Neural progenitor cell (in vitro differentiated cells): ENCODE measurements around the gene COMMD3.

ENCODE experiments used
- EZH2 ChIP-seq: fragments of 200-600 bp; sonication (generic); IDR thresholded peaks from 2 replicates; pipeline ENCODE4 v1.6.1; 2017; ENCODE audit warnings: antibody characterized with exemption, mild to moderate bottlenecking, moderate library complexity
- TF ChIP-seq, protein P1 (sequence below): fragments of 200-600 bp; sonication (generic); IDR thresholded peaks from 2 replicates; pipeline ENCODE4 v1.5.1; 2017; ENCODE audit warnings: antibody characterized with exemption, mild to moderate bottlenecking

DNA sequence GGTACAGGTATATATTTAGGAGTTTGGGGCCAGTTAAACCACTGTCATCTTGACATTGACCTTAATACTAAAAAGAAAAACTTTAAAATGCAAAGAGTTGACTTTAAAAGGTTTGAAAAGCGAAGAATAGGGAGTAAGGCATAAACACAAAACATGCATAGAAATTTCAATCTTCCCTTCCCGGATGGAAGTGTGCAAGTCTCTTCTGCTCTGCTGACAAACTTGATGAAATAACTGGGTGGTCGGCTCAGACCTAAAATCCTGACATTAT lies 25.7 kb downstream of the COMMD3 start:
- TF ChIP-seq, protein P1, sequence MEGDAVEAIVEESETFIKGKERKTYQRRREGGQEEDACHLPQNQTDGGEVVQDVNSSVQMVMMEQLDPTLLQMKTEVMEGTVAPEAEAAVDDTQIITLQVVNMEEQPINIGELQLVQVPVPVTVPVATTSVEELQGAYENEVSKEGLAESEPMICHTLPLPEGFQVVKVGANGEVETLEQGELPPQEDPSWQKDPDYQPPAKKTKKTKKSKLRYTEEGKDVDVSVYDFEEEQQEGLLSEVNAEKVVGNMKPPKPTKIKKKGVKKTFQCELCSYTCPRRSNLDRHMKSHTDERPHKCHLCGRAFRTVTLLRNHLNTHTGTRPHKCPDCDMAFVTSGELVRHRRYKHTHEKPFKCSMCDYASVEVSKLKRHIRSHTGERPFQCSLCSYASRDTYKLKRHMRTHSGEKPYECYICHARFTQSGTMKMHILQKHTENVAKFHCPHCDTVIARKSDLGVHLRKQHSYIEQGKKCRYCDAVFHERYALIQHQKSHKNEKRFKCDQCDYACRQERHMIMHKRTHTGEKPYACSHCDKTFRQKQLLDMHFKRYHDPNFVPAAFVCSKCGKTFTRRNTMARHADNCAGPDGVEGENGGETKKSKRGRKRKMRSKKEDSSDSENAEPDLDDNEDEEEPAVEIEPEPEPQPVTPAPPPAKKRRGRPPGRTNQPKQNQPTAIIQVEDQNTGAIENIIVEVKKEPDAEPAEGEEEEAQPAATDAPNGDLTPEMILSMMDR: no peak
- TF ChIP-seq EZH2: no peak
